ENCODE data around the gene FIP1L1.

The FIP1L1 gene

GRCh38 chr4:53505947-53506346 lies 128.5 kb downstream of the FIP1L1 start:
- TF ChIP-seq EZH2 (IDR thresholded peaks at IDR 0.05; ENCODE audit: borderline replicate concordance, low read depth, low read length, severe bottlenecking), result no peak
- no peak for TF ChIP-seq CTCF (IDR thresholded peaks at IDR 0.05; ENCODE audit: borderline replicate concordance, extremely low read depth, low read length, poor library complexity, severe bottlenecking)
- no peaks in the 10 kb centered on the region for H3K27me3 ChIP-seq (ENCODE audit: insufficient read depth, low read length, poor library complexity)
- ATAC-seq (ENCODE audit: insufficient read depth, low read depth) (no peak), DNase-seq (no peak)
- no peaks in the 10 kb centered on the region for H3K4me1 ChIP-seq (ENCODE audit: insufficient read depth, low read length)
- no peaks in the 10 kb centered on the region for H4K20me1 ChIP-seq (ENCODE audit: insufficient read depth, low read length)
- no peak overlapping the region for H3K4me3 ChIP-seq (ENCODE audit: low read depth in 1 of 2, low read length in 2 of 2)
- no peaks in the 10 kb centered on the region for H3K9me3 ChIP-seq (ENCODE audit: insufficient read depth, low read length, severe bottlenecking)
- H2AFZ ChIP-seq (ENCODE audit: low read depth, low read length), result no peak overlapping the region
- no peak overlapping the region for H3K27ac ChIP-seq (ENCODE audit: low read length)
- no peak overlapping the region for H3K9ac ChIP-seq (ENCODE audit: low read depth, low read length)
- H3K4me2 ChIP-seq (ENCODE audit: insufficient read depth, low read length), result no peak overlapping the region
- no peaks in the 10 kb centered on the region for H3K36me3 ChIP-seq (ENCODE audit: insufficient read depth, low read length)
- no peaks in the 10 kb centered on the region for H3K79me2 ChIP-seq (ENCODE audit: insufficient read depth, low read length)

GRCh38 chr4:53507058-53507457 lies 129.6 kb downstream of the FIP1L1 start:
- no peaks in the 10 kb centered on the region for H3K36me3 ChIP-seq (ENCODE audit: insufficient read depth, low read length)
- no peaks in the 10 kb centered on the region for H3K79me2 ChIP-seq (ENCODE audit: insufficient read depth, low read length)
- no peaks in the 10 kb centered on the region for H3K9me3 ChIP-seq (ENCODE audit: insufficient read depth, low read length, severe bottlenecking)

GRCh38 chr4:53507671-53508286 lies 130.3 kb downstream of the FIP1L1 start:
- no peak overlapping the region for H3K9ac ChIP-seq (ENCODE audit: low read depth, low read length)
- H2AFZ ChIP-seq (ENCODE audit: low read depth, low read length), result no peak overlapping the region
- ATAC-seq (ENCODE audit: insufficient read depth, low read depth), result no peak
- H4K20me1 ChIP-seq (ENCODE audit: insufficient read depth, low read length), result no peaks in the 10 kb centered on the region
- no peak overlapping the region for H3K27ac ChIP-seq (ENCODE audit: low read length)
- no peak for DNase-seq
- H3K4me2 ChIP-seq (ENCODE audit: insufficient read depth, low read length), result no peak overlapping the region
- no peaks in the 10 kb centered on the region for H3K4me1 ChIP-seq (ENCODE audit: insufficient read depth, low read length)
- no peaks in the 10 kb centered on the region for H3K36me3 ChIP-seq (ENCODE audit: insufficient read depth, low read length)
- H3K79me2 ChIP-seq (ENCODE audit: insufficient read depth, low read length), result no peaks in the 10 kb centered on the region
- no peak for TF ChIP-seq EZH2 (IDR thresholded peaks at IDR 0.05; ENCODE audit: borderline replicate concordance, low read depth, low read length, severe bottlenecking)
- TF ChIP-seq CTCF (IDR thresholded peaks at IDR 0.05; ENCODE audit: borderline replicate concordance, extremely low read depth, low read length, poor library complexity, severe bottlenecking), result no peak
- no peak overlapping the region for H3K4me3 ChIP-seq (ENCODE audit: low read depth in 1 of 2, low read length in 2 of 2)
- H3K27me3 ChIP-seq (ENCODE audit: insufficient read depth, low read length, poor library complexity), result no peaks in the 10 kb centered on the region
- H3K9me3 ChIP-seq (ENCODE audit: insufficient read depth, low read length, severe bottlenecking), result no peaks in the 10 kb centered on the region

More at GRCh38 chr4:53507058-53507457, 129.6 kb downstream of the FIP1L1 start:
- no peak overlapping the region for H3K27ac ChIP-seq (ENCODE audit: low read length)
- no peak overlapping the region for H3K9ac ChIP-seq (ENCODE audit: low read depth, low read length)
- no peak overlapping the region for H3K4me2 ChIP-seq (ENCODE audit: insufficient read depth, low read length)
- ATAC-seq (ENCODE audit: insufficient read depth, low read depth), result no peak
- no peak for DNase-seq
- H3K4me3 ChIP-seq (ENCODE audit: low read depth in 1 of 2, low read length in 2 of 2), result no peak overlapping the region
- no peaks in the 10 kb centered on the region for H3K27me3 ChIP-seq (ENCODE audit: insufficient read depth, low read length, poor library complexity)
- H3K4me1 ChIP-seq (ENCODE audit: insufficient read depth, low read length), result no peaks in the 10 kb centered on the region
- H2AFZ ChIP-seq (ENCODE audit: low read depth, low read length), result no peak overlapping the region
- no peak for TF ChIP-seq EZH2 (IDR thresholded peaks at IDR 0.05; ENCODE audit: borderline replicate concordance, low read depth, low read length, severe bottlenecking)
- TF ChIP-seq CTCF (IDR thresholded peaks at IDR 0.05; ENCODE audit: borderline replicate concordance, extremely low read depth, low read length, poor library complexity, severe bottlenecking), result no peak
- H4K20me1 ChIP-seq (ENCODE audit: insufficient read depth, low read length), result no peaks in the 10 kb centered on the region

Measured in DND-41 (cell line).